ENCODE measurements around the gene ZNF777. TPM values are rescaled to one million over a fixed set of nuclear protein-coding genes. Genes with fewer than 3 reads are reported as not detected.

ZNF777 gene
- total and polyA plus RNA-seq, 2 of the 4 experiments (the other 2 are of a cell fraction) = 3.2 to 6.5 TPM

DNA sequence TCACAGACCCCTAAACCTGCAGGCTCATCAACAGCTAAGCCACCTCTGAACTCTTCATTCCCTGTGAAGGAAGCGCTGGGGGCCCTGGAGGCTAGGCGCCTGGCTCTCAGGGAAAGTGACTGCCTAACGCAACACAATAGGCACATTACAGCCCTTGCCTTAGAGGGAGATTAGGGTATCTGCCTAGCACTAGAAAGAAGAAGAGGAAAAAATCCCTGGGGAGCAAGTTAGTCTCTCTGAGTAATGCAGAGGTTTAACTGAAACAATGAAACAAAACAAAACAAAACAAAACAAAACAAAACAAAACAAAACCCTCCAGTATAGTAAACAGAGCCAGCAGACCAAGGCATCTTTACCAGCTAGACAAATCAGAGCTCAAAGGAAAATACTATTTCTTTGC lies 2.6 kb downstream of the ZNF777 start:
- no peak overlapping the region for H3K4me2 ChIP-seq (ENCODE audit: low read depth, low read length)
- in situ Hi-C loops (cut with MboI; ENCODE audit: low sequenced_read_pairs) = no loop called here

More for the DNA sequence above, 2.6 kb downstream of the ZNF777 start:
- Histone ChIP-seq H2BK120ac (ENCODE audit: low read depth, low read length) (no peak overlapping the region), H3K18ac (ENCODE audit: low read depth, low read length) (no peak overlapping the region), H3K79me1 (ENCODE audit: low read depth in 1 of 2, low read length in 2 of 2) (peaks cover 31 to 47% of the 10 kb centered on the region in 2 experiments), H3K4me1 (ENCODE audit: control insufficient read depth, insufficient read depth, low read length) (peaks cover 5% of the 10 kb centered on the region; the same call in 1 of the 2 replicates), H3K4ac (ENCODE audit: low read depth, low read length) (no peak overlapping the region), H3K9me3 (ENCODE audit: control insufficient read depth, insufficient read depth, low read length) (no peaks in the 10 kb centered on the region), H3K14ac (replicated peaks; ENCODE audit: low read depth, low read length) (no peak overlapping the region), H2AK5ac (ENCODE audit: low read depth, low read length) (no peak overlapping the region), H4K8ac (ENCODE audit: low read depth in 2 of 2, low read length in 2 of 2) (no peak overlapping the region), H3K27ac (ENCODE audit: insufficient read depth, low read length) (no peak overlapping the region), H4K20me1 (ENCODE audit: insufficient read depth, low read length) (peaks cover 16% of the 10 kb centered on the region), H3K9ac (ENCODE audit: low read depth, low read length) (no peak overlapping the region), H2BK5ac (ENCODE audit: low read depth, low read length, poor library complexity, severe bottlenecking) (no peak overlapping the region), H3K27me3 (ENCODE audit: control insufficient read depth, insufficient read depth, low read length) (no peaks in the 10 kb centered on the region), H2AK9ac (replicated peaks; ENCODE audit: low read depth, low read length, poor library complexity) (no peak overlapping the region), H3K56ac (ENCODE audit: extremely low read depth, insufficient read depth, low read length) (no peak overlapping the region), H4K91ac (ENCODE audit: insufficient read depth, low read depth, low read length) (no peak overlapping the region), H3K23ac (ENCODE audit: low read depth, low read length) (no peak overlapping the region), H3K9me1 (ENCODE audit: insufficient read depth, low read length) (no peaks in the 10 kb centered on the region; the same call in 1 of the 2 replicates), H2AFZ (replicated peaks; ENCODE audit: low read length, poor library complexity) (no peak overlapping the region), H3K4me3 (ENCODE audit: insufficient read depth, low read depth, low read length) (no peak overlapping the region), H2BK15ac (ENCODE audit: low read depth, low read length) (no peak overlapping the region), H3K36me3 (ENCODE audit: control insufficient read depth, insufficient read depth, low read length) (peaks cover 27% of the 10 kb centered on the region), H2BK20ac (ENCODE audit: low read depth, low read length) (no peak overlapping the region), H4K5ac (ENCODE audit: low read depth, low read length) (no peak overlapping the region)
- BruUV-seq (replicated peaks) = no TSS peak
- WGBS, 2 experiments (ENCODE audit: extremely low coverage in 2 of 2, insufficient read length in 1 of 2) = 94% methylated on average over 2 of the region's 3 CpGs; no CpG with 5 or more reads in 1 of the 2 experiments
- TF ChIP-seq, protein P1, sequence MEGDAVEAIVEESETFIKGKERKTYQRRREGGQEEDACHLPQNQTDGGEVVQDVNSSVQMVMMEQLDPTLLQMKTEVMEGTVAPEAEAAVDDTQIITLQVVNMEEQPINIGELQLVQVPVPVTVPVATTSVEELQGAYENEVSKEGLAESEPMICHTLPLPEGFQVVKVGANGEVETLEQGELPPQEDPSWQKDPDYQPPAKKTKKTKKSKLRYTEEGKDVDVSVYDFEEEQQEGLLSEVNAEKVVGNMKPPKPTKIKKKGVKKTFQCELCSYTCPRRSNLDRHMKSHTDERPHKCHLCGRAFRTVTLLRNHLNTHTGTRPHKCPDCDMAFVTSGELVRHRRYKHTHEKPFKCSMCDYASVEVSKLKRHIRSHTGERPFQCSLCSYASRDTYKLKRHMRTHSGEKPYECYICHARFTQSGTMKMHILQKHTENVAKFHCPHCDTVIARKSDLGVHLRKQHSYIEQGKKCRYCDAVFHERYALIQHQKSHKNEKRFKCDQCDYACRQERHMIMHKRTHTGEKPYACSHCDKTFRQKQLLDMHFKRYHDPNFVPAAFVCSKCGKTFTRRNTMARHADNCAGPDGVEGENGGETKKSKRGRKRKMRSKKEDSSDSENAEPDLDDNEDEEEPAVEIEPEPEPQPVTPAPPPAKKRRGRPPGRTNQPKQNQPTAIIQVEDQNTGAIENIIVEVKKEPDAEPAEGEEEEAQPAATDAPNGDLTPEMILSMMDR (conservative IDR thresholded peaks at IDR 0.05; ENCODE audit: low read depth, low read length) = no peak
- TF ChIP-seq ELK1 (IDR thresholded peaks at IDR 0.05; ENCODE audit: borderline replicate concordance, low read depth, low read length) (no peak), SMC3 (IDR thresholded peaks at IDR 0.05; ENCODE audit: low read depth, low read length) (no peak), NFE2L2 (IDR thresholded peaks at IDR 0.05; ENCODE audit: low read depth, low read length) (no peak), FOS (IDR thresholded peaks at IDR 0.05; ENCODE audit: low read depth, low read length) (no peak), CHD1 (IDR thresholded peaks at IDR 0.05; ENCODE audit: low read depth, low read length) (no peak), RCOR1 (IDR thresholded peaks at IDR 0.05; ENCODE audit: insufficient replicate concordance, low read length) (no peak), POLR2A (IDR thresholded peaks at IDR 0.05; ENCODE audit: low read depth, low read length) (no peak), RFX5 (IDR thresholded peaks at IDR 0.05; ENCODE audit: low read depth, low read length) (no peak), CEBPB (IDR thresholded peaks at IDR 0.05; ENCODE audit: low read depth, low read length) (no peak), MAFK (IDR thresholded peaks at IDR 0.05; ENCODE audit: low read depth, low read length) (no peak), RAD21 (IDR thresholded peaks at IDR 0.05; ENCODE audit: low read length) (no peak), MXI1 (IDR thresholded peaks at IDR 0.05; ENCODE audit: borderline replicate concordance, low read depth, low read length) (no peak), MAZ (IDR thresholded peaks at IDR 0.05; ENCODE audit: borderline replicate concordance, low read depth, low read length) (no peak), BHLHE40 (IDR thresholded peaks at IDR 0.05; ENCODE audit: low read depth, low read length) (no peak), USF2 (IDR thresholded peaks at IDR 0.05; ENCODE audit: low read depth, low read length) (no peak)
- ChIA-PET POLR2A (ENCODE audit: unreplicated experiment) (no interaction called here), CTCF (no interaction called here)
- intact Hi-C loops (cut with micrococcal nuclease) = no loop called here
- no peak for ATAC-seq (ENCODE audit: low read depth)
- no peak for DNase-seq
- dilution Hi-C loops (cut with HindIII; ENCODE audit: low sequenced_read_pairs, unreplicated experiment) = no loop called here

Measured in IMR-90 (cell line).